ENCODE measurements around the gene ASPSCR1. TPM values are rescaled to one million over a fixed set of nuclear protein-coding genes. Genes with fewer than 3 reads are reported as not detected.

Gene ASPSCR1
- total and polyA plus RNA-seq, 2 of the 13 experiments (the other 11 are each of a cell fraction or from before 2014, with no cell fraction given): 274 to 314 TPM

- TF ChIP-seq ZBTB4 (CRISPR knock-in tag; IDR thresholded peaks at IDR 0.05; ENCODE audit: borderline replicate concordance): no peak; the same call in 1 of the 2 replicates
- TF ChIP-seq CENPX (CRISPR knock-in tag; IDR thresholded peaks at IDR 0.05): no peak
- 0 out of 2 replicates have a peak, but pooled peaks have one; percentile 81 for TF ChIP-seq ATF5 (CRISPR knock-in tag; IDR thresholded peaks at IDR 0.05; ENCODE audit: low read depth)
- TF ChIP-seq ZNF503 (CRISPR knock-in tag; IDR thresholded peaks at IDR 0.05): peak; percentile 54; the same call in 1 of the 2 replicates
- TF ChIP-seq TMF1 (CRISPR knock-in tag; IDR thresholded peaks at IDR 0.05; ENCODE audit: low read depth): peak; percentile 95
- TF ChIP-seq PHF21A (CRISPR knock-in tag; IDR thresholded peaks at IDR 0.05): 0 out of 2 replicates have a peak, but pooled peaks have one; percentile 13
- TF ChIP-seq ZBTB44 (CRISPR knock-in tag; IDR thresholded peaks at IDR 0.05): no peak
- TF ChIP-seq HNRNPUL1 (IDR thresholded peaks at IDR 0.05; ENCODE audit: low read depth, low read length): peak; percentile 47; the same call in 1 of the 2 replicates
- peak; percentile 56; the same call in 1 of the 2 replicates for TF ChIP-seq ZGPAT (CRISPR knock-in tag; IDR thresholded peaks at IDR 0.05)
- TF ChIP-seq HIVEP1 (CRISPR knock-in tag; IDR thresholded peaks at IDR 0.05): peak; percentile 76; the same call in 1 of the 2 replicates
- peak; percentile 68; the same call in 1 of the 2 replicates for TF ChIP-seq BATF2 (CRISPR knock-in tag; IDR thresholded peaks at IDR 0.05)
- TF ChIP-seq KDM5B (CRISPR knock-in tag; IDR thresholded peaks at IDR 0.05; ENCODE audit: borderline replicate concordance): peak; percentile 93
- peak; percentile 18; the same call in 1 of the 2 replicates for TF ChIP-seq ZNF563 (CRISPR knock-in tag; IDR thresholded peaks at IDR 0.05)
- peak; percentile 77; the same call in 1 of the 2 replicates for TF ChIP-seq NFE2L1 (CRISPR knock-in tag; IDR thresholded peaks at IDR 0.05; ENCODE audit: borderline replicate concordance)
- TF ChIP-seq SKI (IDR thresholded peaks at IDR 0.05; ENCODE audit: partially characterized antibody): no peak
These were observed 45.0 kb downstream of the ASPSCR1 start, which contains the start of gene CENPX (continued) for GRCh38 chr17:82022310-82022980.
